K562 (cell line): ENCODE measurements around the gene CACTIN. TPM values are rescaled to one million over a fixed set of nuclear protein-coding genes. Genes with fewer than 3 reads are reported as not detected.

Experiments
- ATAC-seq: fragments of 200-7000 bp; cut with Tn5 transposase; 3 replicates; pipeline ENCODE4 v1.9.1; 2020; ENCODE audit warnings: moderate library complexity
- BruUV-seq: library from RNA; stranded (reverse); fragments of 400-500 nt; replicated peaks from 2 replicates; lab custom pipeline; 2021; lab: Mats Ljungman, UMichigan
- CTCF ChIA-PET: fragments of 300-600 bp; formaldehyde crosslinking; extraction: SDS; loops from one replicate; lab custom pipeline; 2021; ENCODE audit warnings: low intra/inter-chr PET ratio; lab: Yijun Ruan, JAX
- POLR2A ChIA-PET: fragments of 300-600, 350-650 bp; sonication (Branson Sonifier 250); formaldehyde crosslinking; extraction: SDS; loops from one replicate; lab custom pipeline; 2021; ENCODE audit warnings: antibody characterized with exemption, inconsistent platforms; lab: Yijun Ruan, JAX
- DNase-seq, 4 experiments: peaks; one replicate each; pipeline versions ENCODE4 v3.0.0 to v3.0.0-alpha.2; 2011 to 2018; ENCODE audit warnings: low spot score in 3 of 4, mixed read lengths in 3 of 4; ENCODE audit errors: extremely low read depth in 1 of 4
- FAIRE-seq: peaks from 2 replicates; lab custom pipeline; 2011; peaks lifted over from hg19 to GRCh38; lab: Jason Lieb, UNC
- H2AFZ ChIP-seq: 2 replicates; pipeline ENCODE4 v1.6.0; 2011; ENCODE audit warnings: low read depth, low read length, control low read depth, inconsistent platforms
- H3K27ac ChIP-seq: fragments of 200-600 bp; 3 replicates; pipeline ENCODE4 v1.8.0; 2011; ENCODE audit warnings: low read depth, mild to moderate bottlenecking, control low read depth, inconsistent platforms, low read length, moderate library complexity, mixed read lengths; ENCODE audit errors: extremely low read depth
- H3K27me3 ChIP-seq, 2 experiments: fragments of 300-600 bp in 1 of 2; 2 replicates in 1 of 2; 3 replicates in 1 of 2; pipeline versions ENCODE4 v1.6.0 to v1.8.0; 2011; ENCODE audit warnings: inconsistent platforms in 2 of 2, low read length in 2 of 2, mild to moderate bottlenecking in 1 of 2, mixed read lengths in 1 of 2, moderate library complexity in 1 of 2; ENCODE audit not compliant: control insufficient read depth in 2 of 2, insufficient read depth in 2 of 2
- H3K36me3 ChIP-seq: fragments of 300-600 bp; 3 replicates; pipeline ENCODE4 v1.8.0; 2011; ENCODE audit warnings: mild to moderate bottlenecking, low read length, inconsistent platforms; ENCODE audit not compliant: control insufficient read depth, insufficient read depth
- H3K4me1 ChIP-seq, 2 experiments: fragments of 200-600 bp in 1 of 2; replicated peaks in 1 of 2; 2 replicates in 1 of 2; 3 replicates in 1 of 2; pipeline versions ENCODE4 v1.5.1 to v1.8.0; 2011; ENCODE audit warnings: inconsistent platforms in 2 of 2, low read length in 2 of 2, mild to moderate bottlenecking in 1 of 2, mixed read lengths in 1 of 2, moderate library complexity in 1 of 2; ENCODE audit not compliant: control insufficient read depth in 2 of 2, insufficient read depth in 2 of 2
- H3K4me2 ChIP-seq: 2 replicates; pipeline ENCODE4 v1.6.1; 2011; ENCODE audit warnings: low read length, control low read depth, inconsistent platforms, mixed read lengths; ENCODE audit not compliant: insufficient read depth
- H3K4me3 ChIP-seq: fragments of 200-600 bp; sonication (generic), shearing (Covaris generic); 2 replicates; pipeline ENCODE4 v1.5.1; 2016; ENCODE audit warnings: control low read depth, inconsistent platforms
- H3K79me2 ChIP-seq: fragments of 200-600 bp; 3 replicates; pipeline ENCODE4 v1.8.0; 2011; ENCODE audit warnings: low read length, inconsistent platforms; ENCODE audit not compliant: control insufficient read depth, insufficient read depth
- H3K9ac ChIP-seq, 2 experiments: 2 replicates each; pipeline versions ENCODE4 v1.6.0 to v1.6.1; 2011; ENCODE audit warnings: low read depth in 2 of 2, low read length in 2 of 2, control low read depth in 1 of 2, inconsistent platforms in 1 of 2, mild to moderate bottlenecking in 1 of 2, mixed read lengths in 1 of 2; ENCODE audit not compliant: insufficient read depth in 1 of 2
- H3K9me1 ChIP-seq: one replicate; pipeline ENCODE4 v1.6.0; 2011; ENCODE audit warnings: inconsistent platforms, mild to moderate bottlenecking, low read length, moderate library complexity; ENCODE audit not compliant: control insufficient read depth, insufficient read depth
- H3K9me3 ChIP-seq: replicated peaks from 2 replicates; pipeline ENCODE4 v1.5.1; 2011; ENCODE audit warnings: low read depth, low read length, inconsistent platforms; ENCODE audit not compliant: control insufficient read depth, insufficient read depth
- H4K20me1 ChIP-seq: replicated peaks from 2 replicates; pipeline ENCODE4 v1.6.1; 2011; ENCODE audit warnings: low read length, inconsistent platforms, mixed read lengths; ENCODE audit not compliant: control insufficient read depth, insufficient read depth
- CBX1 ChIP-seq: sonication (generic); IDR thresholded peaks from 2 replicates; pipeline ENCODE4 v1.6.1; 2016; ENCODE audit warnings: antibody characterized with exemption, low read depth, mild to moderate bottlenecking
- E2F6 ChIP-seq, 2 experiments: IDR thresholded peaks; 2 replicates each; pipeline ENCODE4 v1.6.1; 2011; ENCODE audit warnings: borderline replicate concordance in 1 of 2, control low read depth in 1 of 2, low read depth in 1 of 2, low read length in 1 of 2, mild to moderate bottlenecking in 1 of 2, mixed read lengths in 1 of 2, moderate library complexity in 1 of 2; ENCODE audit not compliant: insufficient read depth in 1 of 2, insufficient read length in 1 of 2, poor library complexity in 1 of 2, severe bottlenecking in 1 of 2; ENCODE audit errors: extremely low read depth in 1 of 2
- HMGN3 ChIP-seq: IDR thresholded peaks from 2 replicates; pipeline ENCODE4 v1.6.1; 2011; ENCODE audit warnings: borderline replicate concordance, low read depth, mild to moderate bottlenecking, mixed read lengths, low read length; ENCODE audit not compliant: insufficient read length; ENCODE audit errors: extremely low read depth
- POLR2AphosphoS5 ChIP-seq: IDR thresholded peaks from 2 replicates; pipeline ENCODE4 v1.6.1; 2011; ENCODE audit warnings: mild to moderate bottlenecking, low read depth, low read length, moderate library complexity; ENCODE audit not compliant: control insufficient read depth, insufficient read depth
- SP1 ChIP-seq: sonication (generic); formaldehyde crosslinking; IDR thresholded peaks from 2 replicates; pipeline ENCODE4 v1.8.1; 2022; ENCODE audit warnings: mild to moderate bottlenecking, missing genetic modification reagents
- TAF1 ChIP-seq: IDR thresholded peaks from 2 replicates; pipeline ENCODE4 v1.6.1; 2011; ENCODE audit warnings: mild to moderate bottlenecking, low read length, moderate library complexity; ENCODE audit not compliant: insufficient read depth, control insufficient read depth, severe bottlenecking; ENCODE audit errors: extremely low read depth
- TFAP4 ChIP-seq: sonication (generic); formaldehyde crosslinking; IDR thresholded peaks from 2 replicates; pipeline ENCODE4 v1.8.0; 2022; ENCODE audit warnings: missing genetic modification reagents, mild to moderate bottlenecking, moderate library complexity, borderline replicate concordance
- U2AF1 ChIP-seq: fragments of 200-400 bp; formaldehyde crosslinking; optimal IDR thresholded peaks from 2 replicates; pipeline ENCODE3; 2017; ENCODE audit warnings: mild to moderate bottlenecking, low read depth, low read length, moderate library complexity
- VEZF1 ChIP-seq: fragments of 200-800 bp; sonication (Bioruptor generic); IDR thresholded peaks from 2 replicates; pipeline ENCODE4 v1.6.1; 2017; ENCODE audit warnings: missing genetic modification characterization, missing compliant biosample characterization
- XRCC3 ChIP-seq: fragments of 450-650 bp; IDR thresholded peaks from 2 replicates; pipeline ENCODE4 v1.6.1; 2017; ENCODE audit warnings: mild to moderate bottlenecking, moderate library complexity
- ZBTB7A ChIP-seq: IDR thresholded peaks from 2 replicates; pipeline ENCODE4 v1.6.1; 2011; ENCODE audit warnings: low read depth, mild to moderate bottlenecking, low read length, moderate library complexity, borderline replicate concordance; ENCODE audit not compliant: control insufficient read depth
- WGBS: fragments of 100-300 bp; shearing (Covaris generic); methylation state at CpG from one replicate; pipeline ENCODE4 v1.1.6; 2016; ENCODE audit warnings: low coverage, mixed read lengths; ENCODE audit not compliant: insufficient coverage; ENCODE audit errors: missing lambda C conversion rate; 5-methylcytosine and 5-hydroxymethylcytosine counted together
- in situ Hi-C: fragments of 300-500 bp; cut with MboI; formaldehyde crosslinking; loops from 4 replicates; pipeline ENCODE4 v1.15.0; 2018; ENCODE audit warnings: inconsistent platforms, mixed read lengths
- intact Hi-C: fragments of 100-400 bp; cut with micrococcal nuclease; formaldehyde crosslinking; loops from 2 replicates; pipeline ENCODE4 v1.14.2; 2022
- polyA plus RNA-seq, 8 experiments: library from polyadenylated mRNA; depleted of rRNA in 4 of 8; stranded (reverse) in 5 of 8; unstranded in 3 of 8; fragments of >200 nt; fragmentation: Nextera tagmentation in 2 of 8; fragmentation: Illumina TruSeq in 1 of 8; extraction: Ambion mirVana in 2 of 8; extraction: Trizol in 1 of 8; gene quantifications; 2 replicates each; pipeline versions ENCODE4 v1.2.1 to v1.2.3, GENCODE V29; 2011 to 2014; ENCODE audit warnings: inconsistent platforms in 1 of 8, missing spikeins in 1 of 8
- total RNA-seq, 7 experiments: library from RNA; depleted of rRNA in 6 of 7; stranded (reverse); fragments of >200 nt in 6 of 7; fragmentation: Illumina TruSeq in 2 of 7; extraction: Trizol in 2 of 7; gene quantifications; 2 replicates each; pipeline versions ENCODE4 v1.2.1 to v1.2.3, GENCODE V29; 2011 to 2021; ENCODE audit warnings: low replicate concordance in 1 of 7

Gene CACTIN
- total and polyA plus RNA-seq, 9 of the 15 experiments (the other 6 are each of a cell fraction or from before 2014, with no cell fraction given), result 0.15 to 49.2 (median 15.0) TPM

GRCh38 chr19:3572855-3573161 is 53.8 kb downstream of the CACTIN start, which contains the start of gene HMG20B:
HMG20B (plus strand) TSS chr19:3572944; CDS start chr19:3573310, 366 bp downstream.
- no peak for FAIRE-seq
- H3K9me1 ChIP-seq, result no peaks in the 10 kb centered on the region
- H3K9ac ChIP-seq, result peak within 1 kb of the TSS; percentile 78 to 96
- peaks cover 33% of the 10 kb centered on the region for H3K36me3 ChIP-seq
- H3K9me3 ChIP-seq, result no peaks in the 10 kb centered on the region
- peak within 1 kb of the TSS; percentile 37 for H2AFZ ChIP-seq
- POLR2A ChIA-PET, result interaction anchor here (0.6 kb wide), 1 partner anchor 37 kb away, joined by 4 read pairs; no protein-coding TSS in a partner anchor
- H3K79me2 ChIP-seq, result peaks cover 20% of the 10 kb centered on the region
- in situ Hi-C loops, result no loop called here
- BruUV-seq, result no TSS peak
- intact Hi-C loops, result loop anchor here (2.0 kb wide), 1 partner anchor 16 kb away; the partner anchor contains the start of gene MFSD12
- peak within 1 kb of the TSS; percentile 98 for H3K4me3 ChIP-seq
- H4K20me1 ChIP-seq, result peaks cover 3% of the 10 kb centered on the region; the same call in 1 of the 2 replicates
- no peak for ATAC-seq
- CTCF ChIA-PET, result no interaction called here
- DNase-seq, result peak in 1 of 4 experiments; percentile 33
- H3K27ac ChIP-seq, result peak within 1 kb of the TSS; percentile 93
- 0% methylated on average over 2 of the region's 30 CpGs for WGBS
- peak within 1 kb of the TSS; percentile 81 for H3K4me2 ChIP-seq
- TF ChIP-seq TFAP4 (CRISPR knock-in tag) (peak; percentile 19; the same call in 1 of the 2 replicates), XRCC3 (no peak), U2AF1 (no peak), HMGN3 (peak; percentile 3), E2F6 (IDR thresholded peaks at IDR 0.05; ENCODE audit: borderline replicate concordance in 1 of 2, extremely low read depth in 1 of 2, insufficient read depth in 1 of 2, insufficient read length in 1 of 2, low read depth in 1 of 2, low read length in 1 of 2, poor library complexity in 1 of 2, severe bottlenecking in 1 of 2) (peak in 1 of 2 experiments; percentile 37), ZBTB7A (0 out of 2 replicates have a peak, but pooled peaks have one; percentile 2), CBX1 (0 out of 2 replicates have a peak, but pooled peaks have one; percentile 29), POLR2AphosphoS5 (peak; percentile 21; the same call in 1 of the 2 replicates), TAF1 (peak; percentile 40), VEZF1 (CRISPR knock-in tag) (peak; percentile 80), SP1 (CRISPR knock-in tag) (peak; percentile 1; the same call in 1 of the 2 replicates)
- H3K27me3 ChIP-seq, result no peaks in the 10 kb centered on the region
- peaks cover 25 to 65% of the 10 kb centered on the region in 2 experiments for H3K4me1 ChIP-seq
